ENCODE results near the gene ABCC6. TPM values are rescaled to one million over a fixed set of nuclear protein-coding genes. Genes with fewer than 3 reads are reported as not detected.

ABCC6 gene
- total RNA-seq, 2 experiments from 2014 or later: not detected

- BruUV-seq (replicated peaks): no TSS peak
- TF ChIP-seq CTCF (conservative IDR thresholded peaks at IDR 0.05; ENCODE audit: low read length) (no peak), EZH2phosphoT487 (IDR thresholded peaks at IDR 0.05; ENCODE audit: borderline replicate concordance, low read depth, low read length) (no peak)
- Histone ChIP-seq H3K4me3 (ENCODE audit: low read depth, low read length, poor library complexity, severe bottlenecking) (no peak overlapping the region), H3K9me3 (ENCODE audit: low read length) (no peaks in the 10 kb centered on the region; the same call in 1 of the 2 replicates), H3K9me2 (ENCODE audit: insufficient read depth, low read length) (no peaks in the 10 kb centered on the region), H3K27ac (ENCODE audit: low read depth, low read length, poor library complexity, severe bottlenecking) (peak overlapping the region; percentile 33), H3K4me1 (ENCODE audit: insufficient read depth, low read length, poor library complexity, severe bottlenecking) (peaks cover 52% of the 10 kb centered on the region), H3K79me2 (ENCODE audit: insufficient read depth, low read depth, low read length) (peaks cover 12% of the 10 kb centered on the region; the same call in 1 of the 2 replicates), H4K20me1 (ENCODE audit: insufficient read depth, low read length) (no peaks in the 10 kb centered on the region), H3K4me2 (ENCODE audit: low read length) (no peak overlapping the region), H3K36me3 (ENCODE audit: insufficient read depth, low read length) (peaks cover 82% of the 10 kb centered on the region), H2AFZ (ENCODE audit: low read length) (no peak overlapping the region)
- ChIA-PET POLR2A (interaction anchor here (0.6 to 1.2 kb wide), 5 partner anchors 12 to 321 kb away, joined by 3 to 5 read pairs (median 3); no protein-coding TSS in a partner anchor), CTCF (ENCODE audit: unreplicated experiment) (interaction anchor here (1.2 kb wide), 1 partner anchor 15 kb away, joined by 3 read pairs; no protein-coding TSS in a partner anchor)
- intact Hi-C loops (cut with micrococcal nuclease; ENCODE audit: unreplicated experiment): loop anchor here (10.0 kb wide), 1 partner anchor 464 kb away; the partner anchor contains the start of gene MARF1
- no peak for DNase-seq (ENCODE audit: low spot score)
Measured at GRCh38 chr16:16108759-16109158, 114.5 kb downstream of the ABCC6 start.

- peak overlapping the region; percentile 86 for H3K4me2 ChIP-seq (ENCODE audit: low read length)
- H3K79me2 ChIP-seq (ENCODE audit: insufficient read depth, low read depth, low read length): peaks cover 12% of the 10 kb centered on the region; the same call in 1 of the 2 replicates
- peaks cover 62% of the 10 kb centered on the region for H3K4me1 ChIP-seq (ENCODE audit: insufficient read depth, low read length, poor library complexity, severe bottlenecking)
- intact Hi-C loops (cut with micrococcal nuclease; ENCODE audit: unreplicated experiment): loop anchor here (10.0 kb wide), 1 partner anchor 463 kb away; the partner anchor contains the start of gene MARF1
- BruUV-seq (replicated peaks): no TSS peak
- H2AFZ ChIP-seq (ENCODE audit: low read length): no peak overlapping the region
- H3K36me3 ChIP-seq (ENCODE audit: insufficient read depth, low read length): peaks cover 82% of the 10 kb centered on the region
- H3K9me3 ChIP-seq (ENCODE audit: low read length): no peaks in the 10 kb centered on the region; the same call in 1 of the 2 replicates
- H4K20me1 ChIP-seq (ENCODE audit: insufficient read depth, low read length): no peaks in the 10 kb centered on the region
- H3K4me3 ChIP-seq (ENCODE audit: low read depth, low read length, poor library complexity, severe bottlenecking): no peak overlapping the region
- DNase-seq (ENCODE audit: low spot score): no peak
- POLR2A ChIA-PET: interaction anchor here (0.7 to 0.9 kb wide), 4 partner anchors 10 to 35 kb away, joined by 3 to 4 read pairs (median 3); no protein-coding TSS in a partner anchor
- CTCF ChIA-PET (ENCODE audit: unreplicated experiment): no interaction called here
- H3K9me2 ChIP-seq (ENCODE audit: insufficient read depth, low read length): no peaks in the 10 kb centered on the region
- H3K27ac ChIP-seq (ENCODE audit: low read depth, low read length, poor library complexity, severe bottlenecking): peak overlapping the region; percentile 100
- no peak for TF ChIP-seq CTCF (conservative IDR thresholded peaks at IDR 0.05; ENCODE audit: low read length)
Measured at GRCh38 chr16:16107839-16108238, 115.5 kb downstream of the ABCC6 start.

- Histone ChIP-seq H3K4me1 (ENCODE audit: insufficient read depth, low read length, poor library complexity, severe bottlenecking) (peaks cover 75% of the 10 kb centered on the region), H2AFZ (ENCODE audit: low read length) (no peak overlapping the region), H3K36me3 (ENCODE audit: insufficient read depth, low read length) (peaks cover 82% of the 10 kb centered on the region), H3K9me2 (ENCODE audit: insufficient read depth, low read length) (no peaks in the 10 kb centered on the region), H3K9me3 (ENCODE audit: low read length) (no peaks in the 10 kb centered on the region; the same call in 1 of the 2 replicates), H3K79me2 (ENCODE audit: insufficient read depth, low read depth, low read length) (peaks cover 18% of the 10 kb centered on the region; the same call in 1 of the 2 replicates), H4K20me1 (ENCODE audit: insufficient read depth, low read length) (no peaks in the 10 kb centered on the region), H3K27ac (ENCODE audit: low read depth, low read length, poor library complexity, severe bottlenecking) (peak overlapping the region; percentile 100), H3K4me2 (ENCODE audit: low read length) (peak overlapping the region; percentile 86), H3K4me3 (ENCODE audit: low read depth, low read length, poor library complexity, severe bottlenecking) (peak overlapping the region; percentile 38)
- peak; percentile 33 for DNase-seq (ENCODE audit: low spot score)
- intact Hi-C loops (cut with micrococcal nuclease; ENCODE audit: unreplicated experiment): loop anchor here (10.0 kb wide), 1 partner anchor 462 kb away; the partner anchor contains the start of gene MARF1
- no TSS peak for BruUV-seq (replicated peaks)
- ChIA-PET POLR2A (interaction anchor here (0.7 to 2.5 kb wide), 4 partner anchors 10 to 165 kb away, joined by 3 to 10 read pairs (median 6); no protein-coding TSS in a partner anchor), CTCF (ENCODE audit: unreplicated experiment) (no interaction called here)
- TF ChIP-seq CTCF (conservative IDR thresholded peaks at IDR 0.05; ENCODE audit: low read length): no peak
- TF ChIP-seq EZH2phosphoT487 (IDR thresholded peaks at IDR 0.05; ENCODE audit: borderline replicate concordance, low read depth, low read length): no peak
Measured at GRCh38 chr16:16106466-16106865, 116.8 kb downstream of the ABCC6 start.
